ENCODE measurements around the gene CBFA2T2.

CBFA2T2 gene

GRCh38 chr20:33474097-33474873 is 15.6 kb upstream of the CBFA2T2 start:
- no peak for TF ChIP-seq ZFX (IDR thresholded peaks at IDR 0.05)
- no peak for TF ChIP-seq CTCF (conservative IDR thresholded peaks at IDR 0.05)
- H3K27ac ChIP-seq, result no peak overlapping the region

GRCh38 chr20:33474963-33475362 is 14.9 kb upstream of the CBFA2T2 start:
- TF ChIP-seq CTCF (conservative IDR thresholded peaks at IDR 0.05) (no peak), ZFX (IDR thresholded peaks at IDR 0.05) (no peak)
- H3K27ac ChIP-seq, result no peak overlapping the region

- no peak overlapping the region for H3K27ac ChIP-seq
- TF ChIP-seq CTCF (conservative IDR thresholded peaks at IDR 0.05) (no peak), ZFX (IDR thresholded peaks at IDR 0.05) (no peak)
Observed at GRCh38 chr20:33475381-33476152, 14.3 kb upstream of the CBFA2T2 start.

GRCh38 chr20:33477386-33478234 is 12.3 kb upstream of the CBFA2T2 start:
- no peak overlapping the region for H3K27ac ChIP-seq
- TF ChIP-seq CTCF (conservative IDR thresholded peaks at IDR 0.05) (no peak), ZFX (IDR thresholded peaks at IDR 0.05) (no peak)

- no peak overlapping the region for H3K27ac ChIP-seq
- TF ChIP-seq ZFX (IDR thresholded peaks at IDR 0.05), result no peak
- no peak for TF ChIP-seq CTCF (conservative IDR thresholded peaks at IDR 0.05)
Observed at GRCh38 chr20:33480048-33480447, 9.8 kb upstream of the CBFA2T2 start.

GRCh38 chr20:33481431-33481941 is 8.4 kb upstream of the CBFA2T2 start:
- TF ChIP-seq CTCF (conservative IDR thresholded peaks at IDR 0.05) (no peak), ZFX (IDR thresholded peaks at IDR 0.05) (no peak)
- H3K27ac ChIP-seq, result no peak overlapping the region
